Aortic smooth muscle cell (primary cell): ENCODE measurements around the gene PAPOLB. TPM values are rescaled to one million over a fixed set of nuclear protein-coding genes. Genes with fewer than 3 reads are reported as not detected.

Experiments used
- total RNA-seq: library from RNA; depleted of rRNA; stranded (reverse); fragments of >200 nt; gene quantifications from 2 replicates; pipeline ENCODE4 v1.2.3, GENCODE V29; 2014

Gene PAPOLB
- total RNA-seq: 0.13 and 0.19 TPM in 2 replicates

DNA sequence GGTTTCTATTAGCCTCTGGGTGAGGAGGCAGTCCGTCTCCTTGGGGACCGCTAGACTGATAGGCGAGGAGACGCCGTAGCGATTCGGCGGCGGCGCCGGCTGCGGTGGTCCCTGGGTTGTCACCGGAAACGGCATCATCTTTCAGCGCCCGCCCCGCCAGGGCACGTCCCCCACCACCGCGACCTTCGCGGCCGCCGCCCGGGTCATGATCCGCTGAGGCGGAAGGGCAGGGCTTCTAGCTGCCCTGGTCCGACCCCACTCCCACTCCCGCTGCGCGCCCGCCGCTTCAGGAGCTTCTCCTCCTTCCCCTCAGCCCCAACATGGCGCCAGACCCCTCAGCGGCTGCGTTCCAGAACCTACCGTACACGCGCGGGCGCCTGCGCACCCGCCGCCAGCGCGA lies at the start of gene PAPOLB:
Gene PAPOLB (minus strand): TSS at position 358 of the 400 bp plus-strand sequence. CDS start 220 bp downstream, at position 138.

DNA sequence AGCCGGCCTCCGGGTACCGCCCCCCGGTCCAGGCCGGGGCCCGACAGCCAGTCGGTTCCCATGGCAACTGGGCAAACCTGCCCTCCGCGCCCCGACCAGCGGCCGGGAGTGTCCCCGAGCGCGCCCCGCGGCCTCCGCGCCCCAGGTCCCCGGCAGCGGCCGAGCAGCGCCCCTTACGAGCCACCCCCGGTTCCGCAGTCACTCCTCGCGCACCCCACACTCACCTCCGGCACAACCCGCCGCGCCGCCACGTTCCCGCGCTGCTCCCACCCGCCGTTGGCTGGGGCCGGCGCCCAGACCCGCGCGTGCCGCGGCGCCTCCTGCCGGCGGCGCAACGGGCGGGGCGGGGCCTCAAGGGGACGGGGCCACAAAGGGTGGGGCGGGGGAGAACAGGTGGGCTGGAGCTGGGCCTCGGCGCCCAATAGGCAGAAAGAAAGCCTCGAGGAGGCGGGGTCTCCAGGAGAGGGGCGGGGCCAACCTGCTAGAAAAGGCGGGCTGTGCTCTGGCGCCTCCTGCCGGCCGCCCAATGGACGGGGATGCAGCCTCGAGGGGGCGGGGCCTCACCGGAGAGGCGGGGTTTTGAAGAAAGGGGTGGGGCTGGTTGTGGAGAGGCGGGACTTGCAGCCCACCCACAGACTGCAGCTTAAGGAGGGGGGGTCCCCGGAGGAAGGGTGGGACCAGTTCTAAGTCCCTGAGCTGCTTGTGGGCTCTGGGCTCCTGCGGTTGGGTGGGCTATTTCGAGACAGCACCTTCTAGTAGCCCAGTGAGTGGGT lies 21.7 kb upstream of the PAPOLB start, which contains the start of gene RADIL:
Gene RADIL (minus strand): TSS at position 345 of the 773 bp plus-strand sequence. CDS start 5,577 bp downstream, outside the sequence.

Other genes starting within 250 kb of the PAPOLB start
- gene FOXK1, start 179.7 kb downstream of the PAPOLB start, total RNA-seq: 18.5 and 20.0 TPM in 2 replicates
- gene AP5Z1, start 86.4 kb downstream of the PAPOLB start, total RNA-seq: 26.8 and 30.6 TPM in 2 replicates
- gene RADIL, start 21.7 kb upstream of the PAPOLB start, total RNA-seq: 1.2 and 1.5 TPM in 2 replicates
- gene MMD2, start 97.2 kb upstream of the PAPOLB start, total RNA-seq: not detected in 2 replicates
- 6.3 and 6.4 TPM in 2 replicates for gene RBAK, start 183.8 kb upstream of the PAPOLB start, total RNA-seq